Stimulated activated naive CD8-positive, alpha-beta T cell treated with anti-CD3 and anti-CD28 coated beads, Interleukin-15, Interleukin-2, amounts not matched to agents 100 U/mL and 50 U/mL, for 24 hours (primary cell): ENCODE results near the gene LBP.
A peak's percentile ranks its signal among the peaks of the same experiment; 100 is the strongest.
"Not testable (repeated sequence)": the region's sequence is repeated elsewhere in the genome, so short reads cannot be mapped to it uniquely, and the experiment has no call there.

Experiments
- ATAC-seq: fragments of 150-1000 bp; cut with Tn5 transposase; one replicate; pipeline ENCODE4 v1.10.0; 2021
- DNase-seq: peaks from one replicate; pipeline ENCODE4 v3.0.0; 2021

Gene LBP

GRCh38 chr20:38350879-38351775, 4.8 kb downstream of the LBP start:
- ATAC-seq (no peak), DNase-seq (no peak)

GRCh38 chr20:38353316-38353715, 7.0 kb downstream of the LBP start:
- no peak for ATAC-seq
- DNase-seq: no peak

- DNase-seq: no peak
- no peak for ATAC-seq
Measured at GRCh38 chr20:38354227-38354626, 7.9 kb downstream of the LBP start.

- no peak for ATAC-seq
- DNase-seq: no peak
Measured at GRCh38 chr20:38355161-38356012, 9.1 kb downstream of the LBP start.

- no peak for ATAC-seq
- peak; percentile 9 for DNase-seq
Measured at GRCh38 chr20:38357653-38358207, 11.4 kb downstream of the LBP start.

GRCh38 chr20:38358556-38358955, 12.3 kb downstream of the LBP start:
- no peak for DNase-seq
- ATAC-seq: no peak

GRCh38 chr20:38363004-38363747, 16.9 kb downstream of the LBP start:
- DNase-seq (no peak), ATAC-seq (no peak)

GRCh38 chr20:38369389-38369788, 23.1 kb downstream of the LBP start:
- no peak for DNase-seq
- ATAC-seq: no peak

GRCh38 chr20:38372806-38373205, 26.5 kb downstream of the LBP start:
- ATAC-seq (no peak), DNase-seq (no peak)

- ATAC-seq (no peak), DNase-seq (no peak)
Measured at GRCh38 chr20:38373231-38373867, 27.1 kb downstream of the LBP start.

GRCh38 chr20:38373898-38374297, 27.6 kb downstream of the LBP start:
- no peak for DNase-seq
- no peak for ATAC-seq

- no peak for DNase-seq
- no peak for ATAC-seq
Measured at GRCh38 chr20:38377039-38377685, 30.9 kb downstream of the LBP start.

- not testable (repeated sequence) for ATAC-seq, DNase-seq
Measured at GRCh38 chr20:38377838-38378237, 31.6 kb downstream of the LBP start.

- no peak for DNase-seq
- no peak for ATAC-seq
Measured at GRCh38 chr20:38383147-38383546, 36.9 kb downstream of the LBP start.

GRCh38 chr20:38386004-38386403, 39.7 kb downstream of the LBP start:
- ATAC-seq (no peak), DNase-seq (no peak)

GRCh38 chr20:38386851-38387250, 40.6 kb downstream of the LBP start:
- no peak for ATAC-seq
- no peak for DNase-seq

GRCh38 chr20:38387953-38388352, 41.7 kb downstream of the LBP start:
- ATAC-seq (no peak), DNase-seq (no peak)

GRCh38 chr20:38392356-38392755, 46.1 kb downstream of the LBP start:
- ATAC-seq: no peak
- DNase-seq: no peak

GRCh38 chr20:38393259-38393658, 47.0 kb downstream of the LBP start:
- ATAC-seq (no peak), DNase-seq (no peak)

- ATAC-seq (no peak), DNase-seq (no peak)
Measured at GRCh38 chr20:38395165-38395564, 48.9 kb downstream of the LBP start.

GRCh38 chr20:38395751-38396395, 49.6 kb downstream of the LBP start:
- not testable (repeated sequence) for ATAC-seq, DNase-seq
